Tibial nerve (tissue), 4 donors: ENCODE measurements around the gene NKX3-2.

Source experiments
- EP300 ChIP-seq, 2 donors: sonication (generic); formaldehyde crosslinking; IDR thresholded peaks; one replicate each; pipeline ENCODE4 v1.6.1; 2017; ENCODE audit warnings: antibody characterized with exemption in 2 of 2, mild to moderate bottlenecking in 1 of 2
- POLR2A ChIP-seq, 2 donors: fragments of 450-650 bp; IDR thresholded peaks; one replicate each; pipeline ENCODE4 v1.6.1; 2017; ENCODE audit warnings: antibody characterized with exemption in 2 of 2, mild to moderate bottlenecking in 2 of 2, moderate library complexity in 2 of 2
- TF ChIP-seq, protein P1 (sequence below), 5 experiments: fragments of 200-600 bp in 3 of 5; fragments of 450-650 bp in 2 of 5; sonication (generic) in 3 of 5; IDR thresholded peaks; one replicate each; pipeline ENCODE4 v1.5.1; 2016 to 2019; ENCODE audit warnings: antibody characterized with exemption in 5 of 5, mild to moderate bottlenecking in 3 of 5, moderate library complexity in 2 of 5

DNA sequence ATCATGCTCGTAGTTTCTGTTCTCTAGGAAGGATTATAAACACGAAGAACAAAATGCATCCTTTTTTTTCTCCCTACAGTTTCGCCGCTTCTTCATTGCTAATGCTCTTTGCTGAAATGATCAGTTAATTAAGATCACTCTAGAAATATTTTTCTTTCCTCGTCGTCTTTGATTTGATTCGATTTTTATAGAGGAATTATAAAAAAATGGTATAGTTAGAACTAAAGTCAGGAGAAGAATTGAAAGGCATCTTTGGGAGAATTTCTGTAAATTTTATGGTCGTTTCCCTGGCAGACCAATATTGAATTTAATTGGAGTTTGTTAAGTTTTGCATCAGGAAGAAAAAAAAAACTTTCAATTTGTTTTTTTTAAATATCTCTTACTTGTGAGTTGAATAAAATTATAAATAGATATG, 1.1 kb upstream of the NKX3-2 start:
- TF ChIP-seq, protein P1, sequence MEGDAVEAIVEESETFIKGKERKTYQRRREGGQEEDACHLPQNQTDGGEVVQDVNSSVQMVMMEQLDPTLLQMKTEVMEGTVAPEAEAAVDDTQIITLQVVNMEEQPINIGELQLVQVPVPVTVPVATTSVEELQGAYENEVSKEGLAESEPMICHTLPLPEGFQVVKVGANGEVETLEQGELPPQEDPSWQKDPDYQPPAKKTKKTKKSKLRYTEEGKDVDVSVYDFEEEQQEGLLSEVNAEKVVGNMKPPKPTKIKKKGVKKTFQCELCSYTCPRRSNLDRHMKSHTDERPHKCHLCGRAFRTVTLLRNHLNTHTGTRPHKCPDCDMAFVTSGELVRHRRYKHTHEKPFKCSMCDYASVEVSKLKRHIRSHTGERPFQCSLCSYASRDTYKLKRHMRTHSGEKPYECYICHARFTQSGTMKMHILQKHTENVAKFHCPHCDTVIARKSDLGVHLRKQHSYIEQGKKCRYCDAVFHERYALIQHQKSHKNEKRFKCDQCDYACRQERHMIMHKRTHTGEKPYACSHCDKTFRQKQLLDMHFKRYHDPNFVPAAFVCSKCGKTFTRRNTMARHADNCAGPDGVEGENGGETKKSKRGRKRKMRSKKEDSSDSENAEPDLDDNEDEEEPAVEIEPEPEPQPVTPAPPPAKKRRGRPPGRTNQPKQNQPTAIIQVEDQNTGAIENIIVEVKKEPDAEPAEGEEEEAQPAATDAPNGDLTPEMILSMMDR (IDR thresholded peaks at IDR 0.05) = no peak
- TF ChIP-seq EP300 (IDR thresholded peaks at IDR 0.05) (no peak), POLR2A (IDR thresholded peaks at IDR 0.05) (no peak)
